HG03378 (cell line): ENCODE results near the gene XNDC1N.
A peak's percentile ranks its signal among the peaks of the same experiment; 100 is the strongest.
"Not testable (repeated sequence)": the region's sequence is repeated elsewhere in the genome, so short reads cannot be mapped to it uniquely, and the experiment has no call there.

Experiments
- ATAC-seq: cut with Tn5 transposase; IDR thresholded peaks from one replicate; pipeline ENCODE4 v1.9.1; 2021; ENCODE audit warnings: mild to moderate bottlenecking, moderate library complexity; ENCODE audit not compliant: unreplicated experiment

XNDC1N gene

DNA sequence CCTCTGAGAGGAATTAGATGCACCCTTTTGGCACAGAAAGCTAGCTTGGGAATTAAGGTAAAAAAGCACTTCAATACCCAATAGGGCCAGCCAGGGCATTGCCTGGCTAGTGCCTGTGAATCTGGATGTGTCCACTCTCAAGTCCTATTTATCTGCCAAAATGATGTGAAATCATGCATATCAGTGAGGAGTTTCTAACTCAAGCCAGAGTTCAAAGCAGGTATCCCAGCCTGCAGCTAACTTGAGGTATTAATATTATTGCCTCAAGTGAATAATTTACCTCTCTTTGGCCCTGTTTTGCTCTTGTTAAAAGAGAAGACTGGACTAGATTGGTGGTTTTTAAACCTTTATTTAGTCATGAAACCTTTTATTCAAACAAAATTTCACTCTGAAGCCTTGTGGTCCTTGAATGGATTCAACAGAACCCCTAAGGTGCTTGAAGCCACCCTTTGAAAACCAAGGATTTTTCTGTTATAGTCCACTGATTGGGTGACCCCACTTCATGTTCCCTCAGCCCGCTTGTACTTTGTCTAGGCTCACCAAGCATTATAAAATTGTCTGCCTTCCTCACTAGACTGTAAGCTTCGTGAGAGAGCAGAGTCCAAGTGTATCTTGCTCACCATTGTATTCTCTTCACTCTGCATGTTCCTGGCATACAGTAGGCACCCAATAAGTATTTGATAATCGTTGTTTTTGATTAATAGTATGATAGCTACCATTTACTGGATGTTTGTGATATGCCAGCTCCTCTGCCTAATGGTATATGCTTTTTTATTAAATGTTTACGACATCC is 4.9 kb upstream of the XNDC1N start:
- no peak for ATAC-seq

DNA sequence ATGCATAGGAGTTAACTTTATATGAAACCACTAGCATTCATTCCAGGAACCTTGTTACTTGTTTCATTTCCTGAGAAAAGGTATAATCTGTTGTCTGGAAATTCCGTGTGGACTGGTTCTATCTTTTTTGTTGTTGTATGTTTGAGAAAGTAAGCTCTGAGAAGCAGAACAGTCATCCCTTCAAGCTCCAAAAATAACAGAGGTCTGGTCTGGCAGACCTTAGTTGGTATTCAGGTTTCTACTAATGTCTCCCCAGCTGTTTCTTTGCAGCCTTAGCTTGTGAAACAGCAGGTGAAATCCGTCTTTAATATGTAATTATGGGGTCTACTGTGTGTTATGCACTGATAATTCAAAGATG is 2.8 kb upstream of the XNDC1N start:
- ATAC-seq = no peak

GRCh38 chr11:71930556-71931244 is 2.3 kb upstream of the XNDC1N start:
- ATAC-seq = no peak

DNA sequence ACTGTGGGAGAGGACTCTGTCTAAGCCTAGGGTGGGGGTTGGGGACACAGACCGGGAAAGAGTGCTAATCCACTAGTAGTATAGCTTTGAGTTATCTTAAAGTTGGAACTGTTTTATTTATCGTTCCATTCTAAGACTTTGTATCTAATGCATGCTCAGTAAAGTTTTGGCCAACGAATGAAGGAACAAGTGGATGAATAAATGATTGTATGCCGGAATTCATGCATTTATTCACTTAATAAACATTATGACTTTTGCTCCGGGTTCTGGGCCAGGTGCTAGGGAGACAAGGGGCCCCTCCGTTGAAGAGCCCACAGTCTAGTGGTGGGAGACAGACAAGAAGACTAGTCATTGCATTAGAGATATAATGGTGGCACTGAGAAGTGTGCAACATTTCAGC is 1.1 kb upstream of the XNDC1N start:
- no peak for ATAC-seq

GRCh38 chr11:71928737-71929443 is 496 bp upstream of the XNDC1N start, which contains the start of gene RNF121:
Gene RNF121, plus strand, starts transcription at chr11:71929046. Its CDS starts 16 bp downstream, at chr11:71929062.
- ATAC-seq = peak; percentile 64

GRCh38 chr11:71917646-71918140 is 10.7 kb downstream of the XNDC1N start:
- no peak for ATAC-seq

GRCh38 chr11:71914617-71915189 is 13.7 kb downstream of the XNDC1N start:
- ATAC-seq = no peak

GRCh38 chr11:71913756-71914526 is 14.5 kb downstream of the XNDC1N start:
- ATAC-seq = no peak

GRCh38 chr11:71911986-71912340 is 16.4 kb downstream of the XNDC1N start:
- ATAC-seq = not testable (repeated sequence)

- not testable (repeated sequence) for ATAC-seq
Measured at GRCh38 chr11:71911321-71911985, 16.9 kb downstream of the XNDC1N start.

DNA sequence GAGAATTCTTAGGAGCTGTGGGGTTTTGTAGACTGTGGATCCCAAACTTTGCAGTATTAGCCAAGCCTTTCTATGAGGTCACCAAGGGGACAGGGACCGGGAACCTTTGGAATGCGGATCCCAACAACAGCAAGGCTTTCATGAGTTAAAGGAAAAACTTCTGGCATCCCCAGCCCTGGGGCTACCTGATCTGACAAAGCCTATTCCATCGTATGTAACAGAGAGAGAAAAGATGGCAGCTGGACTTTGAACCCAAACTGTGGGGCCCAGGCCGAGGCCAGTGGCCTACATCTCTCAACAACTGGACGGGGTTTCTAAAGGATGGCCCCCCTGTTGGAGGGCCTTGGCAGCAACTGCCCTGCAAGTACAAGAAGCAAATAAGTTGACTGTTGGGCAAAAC is 17.6 kb downstream of the XNDC1N start:
- not testable (repeated sequence) for ATAC-seq

DNA sequence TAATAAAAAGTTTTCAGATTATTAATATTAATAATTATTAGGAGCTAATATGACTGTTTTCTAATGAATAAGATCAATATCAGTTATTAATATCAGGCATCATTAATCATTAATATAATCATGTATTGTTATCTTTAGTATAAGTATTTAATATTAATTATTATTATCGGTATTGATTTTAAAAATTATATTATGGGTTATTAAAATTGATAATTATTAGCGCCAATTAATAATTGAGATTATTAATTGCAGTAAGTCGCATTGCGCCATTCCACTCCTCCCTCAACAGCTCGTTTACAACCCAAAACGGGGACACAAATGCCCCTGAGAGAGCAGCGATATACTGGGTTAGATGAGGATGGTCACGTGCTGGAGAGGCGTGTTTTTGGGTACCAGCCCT is 20.2 kb downstream of the XNDC1N start:
- no peak for ATAC-seq

DNA sequence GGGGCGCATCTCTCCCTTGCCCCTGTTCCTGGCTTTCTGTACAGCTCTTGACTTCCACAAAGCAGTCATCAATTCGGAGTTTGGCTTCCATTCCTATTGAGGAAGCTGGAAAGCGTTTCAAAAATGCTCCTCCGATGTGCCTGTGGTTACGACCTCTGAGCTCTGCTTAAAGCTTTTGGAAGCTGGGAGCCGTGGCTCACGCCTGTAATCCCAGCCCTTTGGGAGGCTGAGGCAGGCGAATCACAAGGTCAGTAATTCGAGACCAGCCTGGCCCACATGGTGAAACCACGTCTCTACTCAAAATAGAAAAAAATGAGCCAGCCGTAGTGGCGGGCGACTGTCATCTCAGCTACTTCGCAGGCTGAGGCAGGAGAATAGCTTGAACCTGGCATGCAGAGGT is 27.3 kb downstream of the XNDC1N start:
- ATAC-seq = not testable (repeated sequence)

- no peak for ATAC-seq
Measured at GRCh38 chr11:71895961-71896360, 32.4 kb downstream of the XNDC1N start.

DNA sequence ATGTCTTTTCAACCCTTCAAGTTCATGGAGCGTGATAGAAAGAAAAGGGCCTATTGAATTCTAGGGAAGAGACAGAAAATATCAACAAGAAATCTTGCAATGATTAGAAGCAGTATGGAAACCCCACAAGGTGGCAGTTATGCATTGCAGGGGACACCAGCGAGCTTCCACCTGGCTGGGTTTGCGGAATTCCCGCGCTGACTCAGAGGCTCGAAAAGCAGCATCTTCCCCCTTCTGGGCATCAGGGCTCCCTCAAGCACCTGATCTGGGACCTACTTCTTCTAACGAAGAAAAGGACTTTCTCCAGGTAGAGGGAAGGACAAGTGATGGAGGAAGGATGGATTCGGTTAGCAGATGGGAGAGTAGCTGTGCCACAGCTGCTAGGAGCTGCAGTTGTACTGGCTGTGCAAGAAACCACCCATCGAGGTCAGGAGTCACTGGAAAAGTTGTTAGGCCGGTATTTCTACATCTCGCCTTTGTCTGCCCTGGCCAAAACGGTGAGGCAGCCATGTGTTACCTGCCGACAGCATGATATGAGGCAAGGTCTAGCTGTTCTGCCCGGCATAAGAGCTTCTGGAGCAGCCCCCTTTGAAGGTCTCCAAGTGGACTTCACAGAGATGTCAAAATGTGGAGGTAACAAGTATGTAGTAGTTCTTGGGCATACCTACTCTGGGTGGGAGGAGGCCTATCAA is 39.1 kb downstream of the XNDC1N start:
- ATAC-seq = not testable (repeated sequence)

GRCh38 chr11:71888335-71889010 is 39.9 kb downstream of the XNDC1N start:
- not testable (repeated sequence) for ATAC-seq

DNA sequence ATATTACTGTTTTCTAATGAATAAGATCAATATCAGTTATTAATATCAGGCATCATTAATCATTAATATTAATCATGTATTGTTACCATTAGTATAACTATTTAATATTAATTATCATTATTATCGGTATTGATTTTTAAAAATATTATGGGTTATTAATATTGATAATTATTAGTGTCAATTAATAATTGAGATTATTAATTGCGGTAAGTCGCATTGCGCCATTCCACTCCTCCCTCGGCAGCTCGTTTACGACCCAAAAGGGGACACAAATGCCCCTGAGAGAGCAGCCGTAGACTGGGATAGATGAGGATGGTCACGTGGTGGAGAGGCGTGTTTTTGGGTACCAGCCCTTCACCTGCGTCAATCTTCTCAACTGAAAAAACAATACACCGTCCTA is 42.6 kb downstream of the XNDC1N start:
- ATAC-seq = not testable (repeated sequence)
